K562 (cell line): ENCODE data around the gene PPAT. TPM values are rescaled to one million over a fixed set of nuclear protein-coding genes. Genes with fewer than 3 reads are reported as not detected.

Experiments used
- BRF2 ChIP-seq: IDR thresholded peaks from 3 replicates; pipeline ENCODE4 v1.6.1; 2011; ENCODE audit warnings: borderline replicate concordance, mild to moderate bottlenecking; ENCODE audit not compliant: insufficient read length, insufficient read depth
- ERF ChIP-seq: fragments of 450-650 bp; formaldehyde crosslinking; IDR thresholded peaks from 2 replicates; pipeline ENCODE4 v1.4.0; 2020; ENCODE audit warnings: mild to moderate bottlenecking, mixed read lengths
- FOXM1 ChIP-seq, 2 experiments: fragments of 450-650 bp in 1 of 2; sonication (generic) in 1 of 2; formaldehyde crosslinking in 1 of 2; IDR thresholded peaks; 2 replicates each; pipeline versions ENCODE4 v1.6.1 to v1.9.0; 2017 to 2022; ENCODE audit warnings: low read depth in 2 of 2, mild to moderate bottlenecking in 2 of 2, missing genetic modification reagents in 1 of 2, moderate library complexity in 1 of 2
- HDAC2 ChIP-seq: fragments of 450-650 bp; IDR thresholded peaks from 2 replicates; pipeline ENCODE4 v1.6.1; 2016; ENCODE audit warnings: mild to moderate bottlenecking
- HNRNPUL1 ChIP-seq: fragments of 200-400 bp; formaldehyde crosslinking; IDR thresholded peaks from 2 replicates; pipeline ENCODE4 v1.6.1; 2017; ENCODE audit warnings: low read length
- JUN ChIP-seq, 2 experiments: sonication (generic) in 1 of 2; formaldehyde crosslinking in 1 of 2; IDR thresholded peaks; 2 replicates each; pipeline versions ENCODE4 v1.6.1 to v1.8.0; 2012 to 2022; ENCODE audit warnings: borderline replicate concordance in 2 of 2, mild to moderate bottlenecking in 2 of 2, improper control_type of control experiment in 1 of 2, low read depth in 1 of 2, low read length in 1 of 2, missing genetic modification reagents in 1 of 2
- KAT2B ChIP-seq: IDR thresholded peaks from one replicate; pipeline ENCODE4 v1.6.1; 2012; ENCODE audit warnings: low read depth, mild to moderate bottlenecking, control low read depth, inconsistent platforms, low read length, moderate library complexity
- OTX1 ChIP-seq: fragments of 450-650 bp; formaldehyde crosslinking; IDR thresholded peaks from 2 replicates; pipeline ENCODE4 v1.4.0; 2022; ENCODE audit warnings: mild to moderate bottlenecking
- REST ChIP-seq, 2 experiments: fragments of 450-650 bp; formaldehyde crosslinking in 1 of 2; IDR thresholded peaks; 2 replicates each; pipeline versions ENCODE4 v1.4.0 to v1.6.1; 2014 to 2020; ENCODE audit warnings: mild to moderate bottlenecking in 2 of 2, borderline replicate concordance in 1 of 2, low read depth in 1 of 2
- RFX7 ChIP-seq: fragments of 250-450 bp; sonication (Bioruptor Pico); IDR thresholded peaks from 2 replicates; pipeline ENCODE4 v1.5.1; 2021; ENCODE audit warnings: mild to moderate bottlenecking
- RUNX1 ChIP-seq: sonication (generic); IDR thresholded peaks from 2 replicates; pipeline ENCODE4 v1.6.1; 2016; ENCODE audit warnings: antibody characterized with exemption, low read depth
- ZBTB12 ChIP-seq: fragments of 250-450 bp; sonication (Bioruptor Pico); IDR thresholded peaks from 2 replicates; pipeline ENCODE4 v1.4.0; 2020
- ZBTB7A ChIP-seq: IDR thresholded peaks from 2 replicates; pipeline ENCODE4 v1.6.1; 2011; ENCODE audit warnings: low read depth, mild to moderate bottlenecking, low read length, moderate library complexity, borderline replicate concordance; ENCODE audit not compliant: control insufficient read depth
- ZFP1 ChIP-seq: fragments of 450-650 bp; formaldehyde crosslinking; IDR thresholded peaks from 2 replicates; pipeline ENCODE4 v1.4.0; 2020; ENCODE audit warnings: mild to moderate bottlenecking, mixed read lengths
- ZNF561 ChIP-seq: fragments of 450-650 bp; formaldehyde crosslinking; conservative IDR thresholded peaks from 2 replicates; pipeline ENCODE4 v1.4.0; 2020; ENCODE audit warnings: mild to moderate bottlenecking, moderate library complexity
- polyA plus RNA-seq, 8 experiments: library from polyadenylated mRNA; depleted of rRNA in 4 of 8; stranded (reverse) in 5 of 8; unstranded in 3 of 8; fragments of >200 nt; fragmentation: Nextera tagmentation in 2 of 8; fragmentation: Illumina TruSeq in 1 of 8; extraction: Ambion mirVana in 2 of 8; extraction: Trizol in 1 of 8; gene quantifications; 2 replicates each; pipeline versions ENCODE4 v1.2.1 to v1.2.3, GENCODE V29; 2011 to 2014; ENCODE audit warnings: inconsistent platforms in 1 of 8, missing spikeins in 1 of 8
- total RNA-seq, 7 experiments: library from RNA; depleted of rRNA in 6 of 7; stranded (reverse); fragments of >200 nt in 6 of 7; fragmentation: Illumina TruSeq in 2 of 7; extraction: Trizol in 2 of 7; gene quantifications; 2 replicates each; pipeline versions ENCODE4 v1.2.1 to v1.2.3, GENCODE V29; 2011 to 2021; ENCODE audit warnings: low replicate concordance in 1 of 7

Gene PPAT
- total and polyA plus RNA-seq, 9 of the 15 experiments (the other 6 are each of a cell fraction or from before 2014, with no cell fraction given), result 36.2 to 75.8 (median 55.5) TPM

GRCh38 chr4:56387023-56388001 lies 48.1 kb downstream of the PPAT start, which contains the start of gene AASDH (continued):
- TF ChIP-seq ZBTB12 (CRISPR knock-in tag) (peak; percentile 99), JUN (IDR thresholded peaks at IDR 0.05; ENCODE audit: borderline replicate concordance, low read depth, low read length) (peak; percentile 73; the same call in 1 of the 2 replicates), JUN (CRISPR knock-in tag; IDR thresholded peaks at IDR 0.05; ENCODE audit: borderline replicate concordance) (no peak), ZFP1 (no peak), ERF (no peak), KAT2B (no peak), FOXM1 (IDR thresholded peaks at IDR 0.05; ENCODE audit: low read depth) (peak; percentile 66), FOXM1 (CRISPR knock-in tag; IDR thresholded peaks at IDR 0.05; ENCODE audit: low read depth) (no peak), RFX7 (no peak), HNRNPUL1 (no peak), ZBTB7A (no peak), RUNX1 (peak; percentile 80), ZNF561 (CRISPR knock-in tag) (no peak), REST (IDR thresholded peaks at IDR 0.05; ENCODE audit: borderline replicate concordance) (no peak), REST (CRISPR knock-in tag; IDR thresholded peaks at IDR 0.05; ENCODE audit: low read depth) (peak; percentile 47; the same call in 1 of the 2 replicates), HDAC2 (no peak), BRF2 (no peak), OTX1 (0 out of 2 replicates have a peak, but pooled peaks have one; percentile 8)
